ENCODE data around the gene PRKAB2. TPM values are rescaled to one million over a fixed set of nuclear protein-coding genes. Genes with fewer than 3 reads are reported as not detected.
"Not testable (repeated sequence)": the region's sequence is repeated elsewhere in the genome, so short reads cannot be mapped to it uniquely, and the experiment has no call there.

The PRKAB2 gene
- total RNA-seq, 1 donor from 2014 or later = 44.7 TPM

DNA sequence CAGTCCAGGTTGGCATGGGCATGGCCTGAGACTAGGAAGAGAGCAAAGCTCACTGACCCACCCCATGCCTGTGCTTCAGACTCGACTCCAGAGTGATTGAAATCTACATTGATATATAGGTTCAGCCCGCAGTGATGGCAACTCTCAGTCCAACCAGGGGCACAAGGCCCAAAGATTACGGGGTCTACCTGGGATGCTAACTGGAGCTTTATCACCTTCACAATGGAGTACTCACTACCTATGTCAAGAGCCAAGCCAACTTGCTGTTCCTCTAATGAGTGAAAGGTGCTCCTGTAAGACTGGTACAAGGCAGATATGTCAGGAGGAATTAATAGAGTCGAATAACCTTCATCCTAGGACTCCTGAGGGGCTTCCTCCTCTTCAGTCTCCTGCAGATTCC is 57.2 kb downstream of the PRKAB2 start:
- intact Hi-C loops (cut with micrococcal nuclease); ATAC-seq; DNase-seq: not testable (repeated sequence)

DNA sequence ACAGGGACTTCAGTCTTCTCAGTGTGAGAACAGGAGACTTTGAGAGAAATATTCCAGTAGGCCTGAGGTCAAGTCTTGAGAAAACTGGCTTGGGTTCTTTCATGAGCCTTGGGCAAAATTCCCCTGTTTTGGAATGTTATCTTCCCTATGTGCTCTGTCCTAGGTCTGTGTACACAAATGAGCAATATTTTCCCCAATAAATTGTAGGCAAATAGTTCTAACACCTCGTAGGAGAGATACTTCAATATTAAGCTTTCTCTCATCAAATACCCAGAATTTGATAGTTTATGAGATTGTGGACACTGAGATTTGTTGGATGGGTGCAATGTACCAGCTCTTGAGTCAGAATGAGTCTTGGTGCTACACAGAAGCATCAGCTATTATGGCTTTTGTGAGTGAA is 57.9 kb downstream of the PRKAB2 start:
- DNase-seq; intact Hi-C loops (cut with micrococcal nuclease); ATAC-seq: not testable (repeated sequence)

DNA sequence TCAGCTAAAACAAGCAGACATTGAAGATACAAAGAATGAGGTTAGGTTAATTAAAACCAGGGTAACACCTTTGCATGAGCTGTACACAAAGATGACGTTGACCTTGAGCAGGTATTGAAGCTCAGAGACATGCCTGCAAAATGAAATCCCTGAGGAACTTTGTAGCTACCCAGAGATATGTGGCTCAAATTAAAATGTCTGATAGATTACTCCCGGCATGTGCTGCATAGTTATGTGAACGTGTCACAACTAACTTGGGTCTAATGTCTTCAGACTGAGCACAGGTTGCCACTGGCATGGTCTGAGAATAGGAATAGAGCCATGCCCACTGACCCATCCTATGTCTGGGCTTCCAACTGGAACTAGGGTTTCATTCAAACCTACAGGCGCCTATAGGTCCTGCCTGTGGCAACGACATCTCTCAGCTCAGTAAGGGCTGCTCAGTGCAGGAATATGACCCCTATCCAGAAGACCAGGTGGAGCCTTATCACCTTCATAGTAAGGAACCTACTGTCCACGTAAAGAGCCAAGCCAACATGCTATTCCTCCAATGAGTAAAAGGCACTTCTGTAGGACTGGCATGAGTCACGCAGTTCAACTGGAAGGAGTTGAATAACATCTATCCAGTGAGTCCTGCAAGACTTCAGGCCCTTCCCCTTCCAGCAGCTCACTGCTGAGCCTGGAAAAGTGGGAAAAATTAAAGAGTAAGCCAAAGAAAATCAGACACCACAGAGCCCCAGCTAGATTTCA is 60.7 kb downstream of the PRKAB2 start:
- DNase-seq (no peak), ATAC-seq (no peak)
- intact Hi-C loops (cut with micrococcal nuclease) = no loop called here

DNA sequence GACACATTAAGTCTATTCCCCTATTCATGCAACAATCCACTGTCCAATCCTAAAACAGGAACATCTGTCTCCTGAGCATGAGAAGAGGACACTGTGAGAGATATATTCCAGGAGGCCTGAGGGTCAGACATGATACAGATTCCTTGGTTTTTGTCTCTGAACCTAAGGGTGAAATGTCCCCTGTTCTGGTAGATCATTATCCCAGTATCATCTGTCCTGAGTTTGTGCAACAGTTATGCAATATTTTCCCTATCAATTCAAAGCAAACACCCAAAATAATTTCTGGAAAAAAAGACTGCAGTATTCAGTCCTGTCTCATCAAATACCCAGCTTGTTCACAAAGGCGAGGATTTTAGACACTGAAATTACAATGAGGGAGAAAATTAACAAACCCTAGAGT is 61.4 kb downstream of the PRKAB2 start:
- intact Hi-C loops (cut with micrococcal nuclease) = no loop called here
- DNase-seq (no peak), ATAC-seq (no peak)

DNA sequence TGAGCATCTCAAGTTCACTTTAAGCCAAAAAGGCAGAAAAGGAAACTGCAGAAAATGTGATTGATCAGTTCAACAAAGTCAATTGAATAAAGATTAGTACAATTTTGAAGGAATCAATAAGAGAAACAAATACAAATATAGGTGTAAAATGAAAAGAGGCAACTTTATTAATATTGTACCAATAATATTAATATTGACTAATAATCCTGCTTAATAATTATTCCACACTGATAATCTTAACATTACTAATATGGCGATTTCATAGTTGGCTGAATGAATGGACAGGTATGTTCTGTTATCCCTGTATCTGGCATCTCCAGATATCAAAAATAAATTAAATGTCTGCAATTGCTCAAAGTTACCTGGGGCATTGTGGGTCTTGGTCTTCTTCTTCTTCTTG is 61.8 kb downstream of the PRKAB2 start:
- intact Hi-C loops (cut with micrococcal nuclease) = no loop called here
- no peak for ATAC-seq
- DNase-seq = no peak

DNA sequence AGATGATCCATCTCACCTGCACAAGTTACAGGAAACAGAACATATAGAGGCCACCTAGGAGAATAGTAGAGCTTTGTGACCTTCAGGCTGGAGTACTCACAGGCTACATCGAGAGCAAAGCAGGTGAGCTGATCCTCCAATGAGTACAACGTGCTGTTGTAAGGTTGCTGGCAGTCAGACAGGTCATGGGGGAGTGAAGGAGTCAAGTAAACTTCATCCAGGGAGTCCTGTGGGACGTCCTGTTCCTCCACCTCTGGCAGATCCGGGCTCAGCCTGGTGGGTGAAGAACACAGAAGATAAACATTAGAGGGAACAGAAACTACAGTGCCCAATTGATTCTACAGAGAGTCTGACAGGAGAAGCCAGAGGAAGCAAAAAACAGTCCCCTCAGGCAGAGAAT is 62.5 kb downstream of the PRKAB2 start:
- ATAC-seq (no peak), DNase-seq (no peak)
- intact Hi-C loops (cut with micrococcal nuclease) = no loop called here

DNA sequence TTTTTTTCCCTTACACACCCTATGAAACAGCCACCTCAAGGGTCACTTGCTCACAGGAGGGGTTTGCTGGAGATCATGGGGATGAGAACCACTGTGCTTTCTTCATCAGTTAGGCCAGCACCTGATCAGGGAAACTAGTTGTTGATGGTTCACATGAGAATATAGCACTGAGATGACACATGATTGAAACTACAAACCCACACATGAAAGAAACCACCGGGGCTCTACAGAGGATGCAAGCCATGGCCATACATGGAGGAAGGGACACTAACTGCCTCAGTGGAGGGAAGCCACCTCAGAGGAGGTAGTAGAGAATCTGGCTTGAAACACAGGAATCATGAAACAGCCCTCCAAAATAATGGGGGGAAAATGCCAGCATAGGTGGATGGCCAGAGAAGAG is 63.2 kb downstream of the PRKAB2 start:
- no peak for ATAC-seq
- intact Hi-C loops (cut with micrococcal nuclease) = no loop called here

DNA sequence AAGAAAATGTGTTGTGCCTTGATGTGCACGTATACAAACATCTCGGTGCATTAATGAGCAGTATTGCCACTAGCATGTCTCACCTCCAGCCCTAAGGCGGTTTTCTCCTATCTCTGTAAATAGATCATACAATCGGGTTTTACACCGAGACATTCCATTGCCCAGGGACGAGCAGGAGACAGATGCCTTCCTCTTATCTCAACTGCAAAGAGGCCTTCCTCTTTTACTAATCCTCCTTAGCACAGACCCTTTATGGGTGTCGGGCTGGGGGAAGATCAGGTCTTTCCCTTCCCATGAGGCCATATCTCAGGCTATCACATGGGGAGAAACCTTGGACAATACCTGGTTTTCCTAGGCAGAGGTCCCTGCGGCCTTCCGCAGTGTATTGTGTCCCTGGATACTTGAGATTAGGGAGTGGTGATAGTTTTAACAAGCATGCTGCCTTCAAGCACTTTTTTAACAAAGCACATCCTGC is 65.8 kb downstream of the PRKAB2 start:
- intact Hi-C loops (cut with micrococcal nuclease); ATAC-seq; DNase-seq: not testable (repeated sequence)

More for the DNA sequence above, 63.2 kb downstream of the PRKAB2 start:
- no peak for DNase-seq

DNA sequence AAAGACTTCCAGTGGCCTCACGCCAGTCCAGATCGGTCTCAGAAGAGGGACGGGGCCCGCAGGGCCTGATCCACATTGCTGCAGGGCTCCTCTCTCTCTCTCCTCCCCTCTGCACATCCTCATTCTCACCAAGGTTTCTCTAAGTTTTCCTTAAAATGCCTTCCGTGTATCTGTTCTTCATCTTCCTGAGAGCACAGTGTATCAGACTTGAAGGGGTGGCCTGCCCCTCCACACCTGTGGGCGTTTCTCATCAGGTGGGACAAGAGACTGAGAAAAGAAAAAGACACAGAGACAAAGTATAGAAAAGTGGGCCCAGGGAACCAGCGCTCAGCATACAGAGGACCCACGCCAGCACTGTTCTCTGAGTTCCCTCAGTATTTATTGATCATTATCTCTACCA is 66.4 kb downstream of the PRKAB2 start:
- DNase-seq (no peak), ATAC-seq (no peak)
- intact Hi-C loops (cut with micrococcal nuclease) = no loop called here

Other genes starting within 250 kb of the PRKAB2 start
- gene NBPF12, start 234.1 kb downstream of the PRKAB2 start, total RNA-seq = 3.1 TPM
- gene FMO5, start 52.9 kb upstream of the PRKAB2 start, total RNA-seq = 3.3 TPM
- gene CHD1L, start 70.2 kb upstream of the PRKAB2 start, total RNA-seq = 8.3 TPM